OCI-LY1 (cell line): Measurements from ENCODE around the gene FANCE.

Source experiments
- H2AFZ ChIP-seq: fragments of 200-600 bp; sonication (generic), shearing (Covaris generic); 2 replicates; pipeline ENCODE4 v1.6.0; 2014; ENCODE audit warnings: antibody characterized with exemption, mild to moderate bottlenecking, low read length
- H3F3A ChIP-seq: fragments of 200-600 bp; sonication (generic), shearing (Covaris generic); 2 replicates; pipeline ENCODE4 v1.6.0; 2014; ENCODE audit warnings: mild to moderate bottlenecking, antibody characterized with exemption, low read length, moderate library complexity; ENCODE audit not compliant: insufficient read depth
- H3K27ac ChIP-seq: fragments of 200-600 bp; sonication (generic); 2 replicates; pipeline ENCODE4 v1.5.1; 2014; ENCODE audit warnings: low read length, mixed run types, mild to moderate bottlenecking, low read depth; ENCODE audit not compliant: poor library complexity, severe bottlenecking
- H3K27me3 ChIP-seq: fragments of 200-600 bp; sonication (generic); 2 replicates; pipeline ENCODE4 v1.6.0; 2014; ENCODE audit warnings: antibody characterized with exemption, mild to moderate bottlenecking, low read length, moderate library complexity; ENCODE audit not compliant: insufficient read depth
- H3K36me3 ChIP-seq: fragments of 200-600 bp; sonication (generic); 2 replicates; pipeline ENCODE4 v1.6.1; 2014; ENCODE audit warnings: mild to moderate bottlenecking, antibody characterized with exemption, low read length, moderate library complexity, mixed read lengths; ENCODE audit not compliant: insufficient read depth
- H3K4me1 ChIP-seq: fragments of 200-600 bp; sonication (generic); 2 replicates; pipeline ENCODE4 v1.5.1; 2014; ENCODE audit warnings: mild to moderate bottlenecking, low read length, moderate library complexity; ENCODE audit not compliant: insufficient read depth, severe bottlenecking
- H3K4me2 ChIP-seq: fragments of 200-600 bp; sonication (generic), shearing (Covaris generic); 2 replicates; pipeline ENCODE4 v1.6.1; 2014; ENCODE audit warnings: low read length
- H3K4me3 ChIP-seq: fragments of 200-600 bp; sonication (generic); 2 replicates; pipeline ENCODE4 v1.5.1; 2014; ENCODE audit warnings: low read length, low read depth, mild to moderate bottlenecking, mixed read lengths; ENCODE audit not compliant: poor library complexity, severe bottlenecking
- H3K79me2 ChIP-seq: fragments of 200-600 bp; shearing (Covaris generic); 2 replicates; pipeline ENCODE4 v1.6.1; 2016; ENCODE audit warnings: mixed run types, low read length, mixed read lengths; ENCODE audit not compliant: insufficient read depth
- H3K9ac ChIP-seq: fragments of 200-600 bp; sonication (generic), shearing (Covaris generic); 2 replicates; pipeline ENCODE4 v1.6.1; 2014; ENCODE audit warnings: mild to moderate bottlenecking, low read length, mixed read lengths
- H3K9me2 ChIP-seq: fragments of 200-600 bp; sonication (generic), shearing (Covaris generic); 2 replicates; pipeline ENCODE4 v1.6.1; 2014; ENCODE audit warnings: low read depth, mild to moderate bottlenecking, low read length, mixed read lengths
- H3K9me3 ChIP-seq: fragments of 200-600 bp; shearing (Covaris generic); 2 replicates; pipeline ENCODE4 v1.6.1; 2014; ENCODE audit warnings: low read length, mixed read lengths
- H4K20me1 ChIP-seq: fragments of 200-600 bp; sonication (generic), shearing (Covaris generic); 2 replicates; pipeline ENCODE4 v1.6.0; 2016; ENCODE audit warnings: mild to moderate bottlenecking, low read length; ENCODE audit not compliant: insufficient read depth
- EZH2 ChIP-seq: fragments of 200-600 bp; sonication (generic), shearing (Covaris generic); IDR thresholded peaks from 2 replicates; pipeline ENCODE4 v1.8.0; 2017; ENCODE audit warnings: borderline replicate concordance, mixed run types, mild to moderate bottlenecking, antibody characterized with exemption, low read length, moderate library complexity, mixed read lengths
- TF ChIP-seq, protein P1 (sequence below): fragments of 200-600 bp; sonication (generic), shearing (Covaris generic); IDR thresholded peaks from 2 replicates; pipeline ENCODE4 v1.5.1; 2017; ENCODE audit warnings: mild to moderate bottlenecking, antibody characterized with exemption, low read length, moderate library complexity, mixed read lengths

The FANCE gene

DNA sequence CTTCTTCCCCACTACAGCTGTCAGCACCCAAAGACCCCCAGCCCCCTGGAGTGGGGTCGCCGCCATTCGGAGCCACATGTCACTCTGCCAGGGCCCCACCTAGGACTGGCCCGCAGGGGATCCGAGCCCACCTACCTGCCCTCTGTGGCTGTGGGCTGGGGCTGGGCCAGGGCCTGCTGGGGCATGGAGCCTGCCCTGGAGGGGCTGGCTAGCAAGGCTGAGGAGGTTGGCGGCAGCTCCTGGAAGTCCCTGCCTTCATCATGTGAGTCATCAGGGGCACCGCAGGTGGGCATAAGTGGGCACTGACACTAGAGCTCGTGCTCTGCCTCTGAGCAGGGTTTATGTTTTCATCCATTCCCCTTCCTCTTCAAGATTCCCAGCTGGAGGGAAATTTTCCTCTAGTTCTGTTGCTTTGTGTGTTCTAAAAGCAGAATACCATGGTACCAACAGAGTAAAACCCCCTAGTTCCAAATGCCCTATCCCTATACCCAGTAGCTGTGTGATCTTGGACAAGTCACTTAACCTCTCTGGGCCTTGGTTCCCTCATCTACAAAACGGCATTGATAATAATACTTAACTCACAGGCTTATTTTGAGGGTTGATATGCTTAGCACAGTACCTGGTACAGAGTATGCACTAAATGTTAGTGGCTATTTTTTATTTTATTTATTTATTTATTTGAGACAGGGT, 8.7 kb upstream of the FANCE start:
- no peak overlapping the region for H3K9ac ChIP-seq
- TF ChIP-seq EZH2 = no peak
- TF ChIP-seq, protein P1, sequence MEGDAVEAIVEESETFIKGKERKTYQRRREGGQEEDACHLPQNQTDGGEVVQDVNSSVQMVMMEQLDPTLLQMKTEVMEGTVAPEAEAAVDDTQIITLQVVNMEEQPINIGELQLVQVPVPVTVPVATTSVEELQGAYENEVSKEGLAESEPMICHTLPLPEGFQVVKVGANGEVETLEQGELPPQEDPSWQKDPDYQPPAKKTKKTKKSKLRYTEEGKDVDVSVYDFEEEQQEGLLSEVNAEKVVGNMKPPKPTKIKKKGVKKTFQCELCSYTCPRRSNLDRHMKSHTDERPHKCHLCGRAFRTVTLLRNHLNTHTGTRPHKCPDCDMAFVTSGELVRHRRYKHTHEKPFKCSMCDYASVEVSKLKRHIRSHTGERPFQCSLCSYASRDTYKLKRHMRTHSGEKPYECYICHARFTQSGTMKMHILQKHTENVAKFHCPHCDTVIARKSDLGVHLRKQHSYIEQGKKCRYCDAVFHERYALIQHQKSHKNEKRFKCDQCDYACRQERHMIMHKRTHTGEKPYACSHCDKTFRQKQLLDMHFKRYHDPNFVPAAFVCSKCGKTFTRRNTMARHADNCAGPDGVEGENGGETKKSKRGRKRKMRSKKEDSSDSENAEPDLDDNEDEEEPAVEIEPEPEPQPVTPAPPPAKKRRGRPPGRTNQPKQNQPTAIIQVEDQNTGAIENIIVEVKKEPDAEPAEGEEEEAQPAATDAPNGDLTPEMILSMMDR = no peak
- H3K9me2 ChIP-seq = no peaks in the 10 kb centered on the region
- H3F3A ChIP-seq = no peaks in the 10 kb centered on the region
- no peaks in the 10 kb centered on the region for H3K9me3 ChIP-seq
- no peak overlapping the region for H3K4me3 ChIP-seq
- no peak overlapping the region for H3K4me2 ChIP-seq
- H3K27me3 ChIP-seq = no peaks in the 10 kb centered on the region
- no peaks in the 10 kb centered on the region for H3K4me1 ChIP-seq
- no peaks in the 10 kb centered on the region for H4K20me1 ChIP-seq
- no peaks in the 10 kb centered on the region for H3K36me3 ChIP-seq
- H3K27ac ChIP-seq = no peak overlapping the region
- no peak overlapping the region for H2AFZ ChIP-seq
- no peaks in the 10 kb centered on the region for H3K79me2 ChIP-seq

DNA sequence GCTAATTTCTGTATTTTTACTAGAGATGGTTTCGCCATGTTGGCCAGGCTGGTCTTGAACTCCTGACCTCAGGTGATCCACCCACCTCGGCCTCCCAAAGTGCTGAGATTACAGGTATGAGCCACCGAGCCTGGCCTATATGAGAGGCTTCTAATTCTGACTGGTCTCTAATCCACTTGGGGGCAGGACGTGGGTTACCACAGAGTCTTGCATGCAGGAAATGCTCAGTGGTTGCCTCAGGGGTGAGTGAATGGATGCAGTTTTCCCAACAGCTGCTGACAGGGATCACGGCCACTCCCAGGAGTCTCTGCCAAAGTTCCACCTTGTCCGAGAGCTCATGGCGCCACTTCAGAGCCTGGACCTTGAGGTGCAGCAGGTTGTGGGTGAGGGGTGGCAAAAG, 6.4 kb upstream of the FANCE start:
- no peak overlapping the region for H3K27ac ChIP-seq
- no peak overlapping the region for H2AFZ ChIP-seq
- no peak overlapping the region for H3K9ac ChIP-seq
- no peaks in the 10 kb centered on the region for H3K9me2 ChIP-seq
- TF ChIP-seq, protein P1 = no peak
- no peak for TF ChIP-seq EZH2
- H3K4me3 ChIP-seq = no peak overlapping the region
- no peaks in the 10 kb centered on the region for H3K4me1 ChIP-seq
- no peaks in the 10 kb centered on the region for H3K9me3 ChIP-seq
- no peak overlapping the region for H3K4me2 ChIP-seq
- H3K27me3 ChIP-seq = no peaks in the 10 kb centered on the region
- no peaks in the 10 kb centered on the region for H4K20me1 ChIP-seq
- H3K79me2 ChIP-seq = no peaks in the 10 kb centered on the region
- no peaks in the 10 kb centered on the region for H3F3A ChIP-seq
- no peaks in the 10 kb centered on the region for H3K36me3 ChIP-seq

DNA sequence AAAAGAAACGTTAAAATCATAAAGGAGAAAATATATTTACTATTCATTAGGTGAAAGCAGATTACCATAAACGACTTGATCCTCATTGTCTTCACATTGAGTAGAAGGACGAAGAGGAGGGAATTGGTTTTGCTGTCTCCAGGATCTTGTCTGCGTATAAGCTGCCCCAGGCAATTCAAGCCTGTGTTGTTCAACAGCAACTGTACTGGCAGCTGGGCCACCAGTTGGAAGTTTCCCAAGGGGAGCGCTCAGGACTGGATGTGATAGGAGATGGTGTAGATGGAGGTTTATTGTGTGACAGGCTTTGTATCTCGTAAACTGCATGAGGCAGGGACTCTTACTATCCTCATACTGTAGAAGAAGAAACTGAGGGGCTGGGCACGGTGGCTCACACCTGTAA, 3.9 kb upstream of the FANCE start:
- Histone ChIP-seq H3K36me3 (no peaks in the 10 kb centered on the region), H3K4me3 (no peak overlapping the region), H3K9me3 (no peaks in the 10 kb centered on the region), H3K9ac (no peak overlapping the region), H3K27ac (no peak overlapping the region), H3K27me3 (no peaks in the 10 kb centered on the region; the same call in 1 of the 2 replicates), H3F3A (no peaks in the 10 kb centered on the region), H4K20me1 (no peaks in the 10 kb centered on the region), H3K4me2 (no peak overlapping the region), H3K4me1 (peaks cover 14% of the 10 kb centered on the region), H3K9me2 (no peaks in the 10 kb centered on the region), H3K79me2 (no peaks in the 10 kb centered on the region), H2AFZ (no peak overlapping the region)
- TF ChIP-seq EZH2 = no peak
- TF ChIP-seq, protein P1 = no peak
